Measurements from ENCODE around the gene KCNC3. TPM values are rescaled to one million over a fixed set of nuclear protein-coding genes. Genes with fewer than 3 reads are reported as not detected.

The KCNC3 gene
- total and polyA plus RNA-seq, 4 donors = 0.56 to 1.6 (median 1.1) TPM

- Histone ChIP-seq H3K27ac (ENCODE audit: low read depth in 1 of 2, low read length in 2 of 2) (no peak overlapping the region), H3K36me3 (ENCODE audit: control insufficient read depth in 4 of 4, insufficient read depth in 3 of 4, low read depth in 1 of 4, low read length in 3 of 4) (no peaks in the 10 kb centered on the region), H3K27me3 (ENCODE audit: control insufficient read depth in 4 of 4, insufficient read depth in 4 of 4, low read length in 3 of 4) (no peaks in the 10 kb centered on the region), H3K9ac (ENCODE audit: low read depth in 1 of 2, low read length in 2 of 2) (no peak overlapping the region), H3K4me3 (ENCODE audit: low read depth in 1 of 3, low read length in 3 of 3) (no peak overlapping the region), H3K9me3 (ENCODE audit: control insufficient read depth in 4 of 4, low read length in 3 of 4) (no peaks in the 10 kb centered on the region), H3K4me1 (ENCODE audit: control insufficient read depth in 4 of 4, insufficient read depth in 4 of 4, low read length in 3 of 4) (peaks cover 0 to 10% (median 5%) of the 10 kb centered on the region in 4 donors)
- TF ChIP-seq NR2F2 (IDR thresholded peaks at IDR 0.05) = no peak
- TF ChIP-seq FOXA1 (IDR thresholded peaks at IDR 0.05) = no peak
- no peak for TF ChIP-seq RAD21 (IDR thresholded peaks at IDR 0.05)
- TF ChIP-seq RXRA (IDR thresholded peaks at IDR 0.05) = no peak
- TF ChIP-seq YY1 (IDR thresholded peaks at IDR 0.05) = no peak
- TF ChIP-seq JUND (IDR thresholded peaks at IDR 0.05) = no peak
- no peak for TF ChIP-seq ZBTB33 (IDR thresholded peaks at IDR 0.05)
- TF ChIP-seq HNF4G (IDR thresholded peaks at IDR 0.05) = no peak
- TF ChIP-seq EGR1 (IDR thresholded peaks at IDR 0.05; ENCODE audit: low read depth in 2 of 2) = no peak
- no peak for TF ChIP-seq TAF1 (conservative IDR thresholded peaks at IDR 0.05)
- no peak for DNase-seq (ENCODE audit: low spot score)
- 90% methylated on average over 7 of the region's 7 CpGs for WGBS
Observed at GRCh38 chr19:50361290-50362029, 32.3 kb upstream of the KCNC3 start.

- peaks cover 0 to 10% (median 5%) of the 10 kb centered on the region in 4 donors for H3K4me1 ChIP-seq (ENCODE audit: control insufficient read depth in 4 of 4, insufficient read depth in 4 of 4, low read length in 3 of 4)
- no peaks in the 10 kb centered on the region for H3K9me3 ChIP-seq (ENCODE audit: control insufficient read depth in 4 of 4, low read length in 3 of 4)
- WGBS = 95% methylated on average over 11 of the region's 11 CpGs
- TF ChIP-seq ZBTB33 (IDR thresholded peaks at IDR 0.05) = no peak
- TF ChIP-seq FOXA2 (IDR thresholded peaks at IDR 0.05) = no peak
- no peak for TF ChIP-seq ATF3 (IDR thresholded peaks at IDR 0.05)
- no peak for TF ChIP-seq RXRA (IDR thresholded peaks at IDR 0.05)
- no peak for TF ChIP-seq YY1 (IDR thresholded peaks at IDR 0.05)
- TF ChIP-seq HNF4A (conservative IDR thresholded peaks at IDR 0.05) = no peak
- TF ChIP-seq FOXA1 (IDR thresholded peaks at IDR 0.05) = no peak
- no peak for TF ChIP-seq MAX (IDR thresholded peaks at IDR 0.05)
- no peak for TF ChIP-seq REST (IDR thresholded peaks at IDR 0.05)
- no peaks in the 10 kb centered on the region for H3K27me3 ChIP-seq (ENCODE audit: control insufficient read depth in 4 of 4, insufficient read depth in 4 of 4, low read length in 3 of 4)
- H3K36me3 ChIP-seq (ENCODE audit: control insufficient read depth in 4 of 4, insufficient read depth in 3 of 4, low read depth in 1 of 4, low read length in 3 of 4) = no peaks in the 10 kb centered on the region
- H3K27ac ChIP-seq (ENCODE audit: low read depth in 1 of 2, low read length in 2 of 2) = no peak overlapping the region
- DNase-seq (ENCODE audit: low spot score) = no peak
- H3K4me3 ChIP-seq (ENCODE audit: low read depth in 1 of 3, low read length in 3 of 3) = no peak overlapping the region
- H3K9ac ChIP-seq (ENCODE audit: low read depth in 1 of 2, low read length in 2 of 2) = no peak overlapping the region
Observed at GRCh38 chr19:50359328-50359818, 30.2 kb upstream of the KCNC3 start.
